Inflammatory macrophage treated with lipopolysaccharide for 1 hour (primary cell): Measurements from ENCODE around the gene SLC35F3.

Experiments used
- DNase-seq, 2 donors: peaks; one replicate each; pipeline ENCODE4 v3.0.0-alpha.2; 2020 to 2022

SLC35F3 gene

GRCh38 chr1:233912909-233913308 lies 8.4 kb downstream of the SLC35F3 start:
- DNase-seq = no peak

- DNase-seq = no peak
These were observed 12.2 kb downstream of the SLC35F3 start for GRCh38 chr1:233916706-233917105.

- DNase-seq = no peak
These were observed 15.3 kb downstream of the SLC35F3 start for GRCh38 chr1:233919786-233920185.

GRCh38 chr1:233928123-233928522 lies 23.6 kb downstream of the SLC35F3 start:
- DNase-seq = no peak

- DNase-seq = no peak
These were observed 28.9 kb downstream of the SLC35F3 start for GRCh38 chr1:233933339-233933738.

GRCh38 chr1:233935297-233935868 lies 30.9 kb downstream of the SLC35F3 start:
- DNase-seq = no peak

GRCh38 chr1:233936422-233936821 lies 31.9 kb downstream of the SLC35F3 start:
- DNase-seq = no peak

- DNase-seq = no peak
These were observed 32.4 kb downstream of the SLC35F3 start for GRCh38 chr1:233936842-233937241.

- DNase-seq = no peak
These were observed 34.0 kb downstream of the SLC35F3 start for GRCh38 chr1:233938476-233938875.

GRCh38 chr1:233939451-233939850 lies 35.0 kb downstream of the SLC35F3 start:
- no peak for DNase-seq

GRCh38 chr1:233940908-233941307 lies 36.4 kb downstream of the SLC35F3 start:
- DNase-seq = no peak

GRCh38 chr1:233944601-233945000 lies 40.1 kb downstream of the SLC35F3 start:
- DNase-seq = no peak

- DNase-seq = no peak
These were observed 41.1 kb downstream of the SLC35F3 start for GRCh38 chr1:233945573-233945972.

GRCh38 chr1:233945979-233946378 lies 41.5 kb downstream of the SLC35F3 start:
- DNase-seq = no peak

- no peak for DNase-seq
These were observed 42.2 kb downstream of the SLC35F3 start for GRCh38 chr1:233946724-233947123.

- no peak for DNase-seq
These were observed 47.3 kb downstream of the SLC35F3 start for GRCh38 chr1:233951804-233952203.

GRCh38 chr1:233957691-233958090 lies 53.2 kb downstream of the SLC35F3 start:
- no peak for DNase-seq

GRCh38 chr1:233959102-233959501 lies 54.6 kb downstream of the SLC35F3 start:
- no peak for DNase-seq

- DNase-seq = no peak
These were observed 55.5 kb downstream of the SLC35F3 start for GRCh38 chr1:233959971-233960370.

GRCh38 chr1:233960386-233960785 lies 55.9 kb downstream of the SLC35F3 start:
- no peak for DNase-seq

GRCh38 chr1:233962878-233963277 lies 58.4 kb downstream of the SLC35F3 start:
- DNase-seq = no peak

GRCh38 chr1:233965856-233966255 lies 61.4 kb downstream of the SLC35F3 start:
- no peak for DNase-seq

- DNase-seq = no peak
These were observed 67.3 kb downstream of the SLC35F3 start for GRCh38 chr1:233971753-233972152.

- DNase-seq = no peak
These were observed 68.1 kb downstream of the SLC35F3 start for GRCh38 chr1:233972563-233972950.

GRCh38 chr1:233972951-233973635 lies 68.6 kb downstream of the SLC35F3 start:
- no peak for DNase-seq
